NCI-H2227 (cell line): ENCODE measurements around the gene PPARG.

Source experiments
- DNase-seq: peaks from one replicate; lab custom pipeline; 2025; ENCODE audit not compliant: unreplicated experiment; lab: John Stamatoyannopoulos, UW

Gene PPARG

DNA sequence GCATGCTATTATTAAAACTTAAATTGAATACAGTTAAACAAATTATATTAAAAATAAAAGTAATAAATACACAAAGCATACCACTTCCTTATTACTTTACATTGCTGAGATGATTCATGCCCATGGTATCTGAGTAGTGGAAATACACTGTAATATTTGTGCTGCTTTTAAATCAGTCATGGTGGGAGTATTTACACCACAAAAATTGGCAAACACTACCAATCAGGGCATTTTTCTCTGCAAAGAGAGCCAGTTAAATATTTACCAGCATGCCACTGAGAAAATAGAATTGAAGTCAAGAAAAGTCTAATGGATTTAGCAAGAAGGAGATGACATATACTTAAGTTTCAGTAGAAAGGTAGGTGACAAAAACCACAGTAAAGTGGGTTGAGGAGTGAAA lies 19.6 kb downstream of the PPARG start:
- no peak for DNase-seq

DNA sequence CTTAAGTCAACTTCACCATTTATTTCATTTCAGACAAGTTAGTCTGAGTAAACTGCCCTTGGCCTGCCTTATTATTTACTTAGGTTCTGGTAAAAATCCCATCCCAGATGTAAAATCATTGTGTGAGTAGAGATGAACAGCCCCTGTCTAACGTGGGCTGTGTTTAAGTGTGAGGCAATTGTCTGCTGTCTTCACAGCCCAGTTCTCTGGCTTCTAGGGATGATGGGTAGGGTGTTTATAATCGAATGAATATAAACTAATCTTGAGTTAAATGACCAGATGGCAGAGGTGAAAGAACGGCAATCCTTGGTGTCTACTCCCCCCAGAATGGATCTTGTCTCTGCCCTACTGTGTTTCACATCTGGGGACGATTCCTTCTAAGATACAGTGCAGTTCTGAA lies 20.8 kb downstream of the PPARG start:
- peak; percentile 4 for DNase-seq

DNA sequence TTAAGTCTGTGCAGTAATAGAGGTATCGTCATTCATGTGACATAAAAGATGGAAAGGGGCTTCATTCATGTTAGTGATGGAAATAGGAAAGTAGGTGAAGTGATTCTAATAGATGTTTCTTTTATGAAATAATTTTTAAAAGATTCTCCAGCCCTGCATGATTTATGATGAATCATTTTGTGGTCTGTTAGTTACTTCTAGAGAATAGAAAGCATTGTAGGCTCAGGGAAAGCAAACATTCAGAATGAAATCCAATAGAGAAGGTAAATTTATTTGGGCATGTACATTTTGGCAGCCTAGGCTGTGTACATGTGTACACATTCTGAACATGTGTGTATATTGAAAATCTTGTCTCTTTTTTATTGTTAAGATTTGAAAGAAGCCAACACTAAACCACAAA lies 23.1 kb downstream of the PPARG start:
- DNase-seq = no peak

DNA sequence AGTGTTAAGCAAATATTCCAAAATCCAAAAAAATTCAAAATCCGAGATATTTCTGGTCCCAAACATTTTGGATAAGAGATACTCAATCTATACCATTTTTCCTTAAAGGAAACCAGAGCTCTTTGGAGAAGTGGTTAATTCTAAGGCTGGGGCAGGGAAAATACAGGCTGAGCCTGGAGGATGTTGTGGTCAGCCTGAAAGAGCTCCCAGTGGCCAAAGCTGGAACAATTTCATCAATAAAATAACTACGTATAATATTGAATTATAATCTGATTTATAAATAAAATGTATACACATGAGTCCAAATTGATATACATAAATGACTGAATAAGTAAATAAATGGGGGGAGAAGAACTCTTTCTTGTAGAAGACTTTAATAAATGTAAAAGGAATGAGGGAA lies 24.6 kb downstream of the PPARG start:
- no peak for DNase-seq

DNA sequence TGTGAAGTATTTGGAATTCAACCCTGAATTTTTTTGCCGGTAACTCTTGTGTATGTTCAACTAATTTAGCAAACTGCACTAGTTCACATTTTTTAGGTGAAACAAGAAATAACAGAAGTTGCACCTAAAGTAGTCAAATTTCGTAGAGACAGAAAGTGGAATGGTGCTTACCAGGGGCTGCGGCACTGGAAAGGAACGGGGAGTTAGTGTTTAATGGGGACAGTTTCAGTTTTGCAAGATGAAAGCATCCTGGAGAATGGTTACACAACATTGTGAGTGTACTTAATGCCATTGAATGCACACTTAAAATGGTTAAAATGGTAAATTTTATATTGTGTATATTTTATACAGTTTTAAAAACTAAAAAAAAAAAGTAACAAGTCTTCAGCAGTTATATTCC lies 27.4 kb downstream of the PPARG start:
- no peak for DNase-seq

DNA sequence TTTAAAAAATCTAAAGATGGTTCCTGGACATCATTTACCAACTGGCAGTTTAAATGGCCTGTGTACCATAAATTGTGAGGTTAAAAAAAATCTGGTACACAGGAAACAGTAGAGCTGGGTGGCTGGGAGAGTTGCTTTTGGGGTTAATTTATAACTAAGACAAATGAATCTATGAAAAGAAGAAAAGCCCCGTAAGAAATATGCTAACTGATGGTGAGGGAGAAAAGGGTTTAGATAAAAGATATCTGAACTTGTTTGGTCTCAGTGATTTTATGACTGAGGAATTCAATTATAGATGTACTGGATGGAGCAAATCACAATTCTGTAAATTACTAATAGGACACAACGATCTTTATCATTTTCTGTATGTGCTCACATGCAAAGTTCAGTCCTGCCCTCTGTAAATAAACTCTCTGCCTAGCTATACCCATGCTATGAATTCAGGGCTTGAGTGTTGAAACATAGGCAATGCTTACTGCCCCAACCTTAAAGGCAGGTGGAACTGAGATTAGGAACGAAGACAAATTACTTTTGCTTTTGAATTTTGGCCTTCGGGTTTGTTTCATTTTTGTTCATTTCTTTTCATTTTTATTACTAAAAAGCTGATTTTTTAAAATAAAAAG lies 28.0 kb downstream of the PPARG start:
- no peak for DNase-seq

DNA sequence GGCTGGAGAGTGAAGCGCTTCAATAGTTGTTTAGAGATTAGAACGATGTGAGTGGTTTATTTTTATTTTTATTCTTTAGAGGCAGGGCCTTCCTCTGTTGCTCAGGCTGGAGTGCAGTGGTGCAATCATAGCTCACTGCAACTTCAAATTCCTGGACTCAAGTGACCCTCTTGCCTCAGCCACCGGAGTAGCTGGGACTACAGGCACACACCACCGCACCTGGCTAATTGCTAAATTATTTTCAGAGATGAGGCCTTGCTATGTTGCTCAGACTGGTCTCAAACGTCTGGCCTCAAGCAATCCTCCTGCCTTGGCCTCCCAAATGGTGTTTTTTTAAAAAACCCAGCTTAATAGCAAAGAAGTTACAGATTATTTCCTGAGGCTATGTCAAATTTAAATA lies 29.0 kb downstream of the PPARG start:
- DNase-seq = no peak

DNA sequence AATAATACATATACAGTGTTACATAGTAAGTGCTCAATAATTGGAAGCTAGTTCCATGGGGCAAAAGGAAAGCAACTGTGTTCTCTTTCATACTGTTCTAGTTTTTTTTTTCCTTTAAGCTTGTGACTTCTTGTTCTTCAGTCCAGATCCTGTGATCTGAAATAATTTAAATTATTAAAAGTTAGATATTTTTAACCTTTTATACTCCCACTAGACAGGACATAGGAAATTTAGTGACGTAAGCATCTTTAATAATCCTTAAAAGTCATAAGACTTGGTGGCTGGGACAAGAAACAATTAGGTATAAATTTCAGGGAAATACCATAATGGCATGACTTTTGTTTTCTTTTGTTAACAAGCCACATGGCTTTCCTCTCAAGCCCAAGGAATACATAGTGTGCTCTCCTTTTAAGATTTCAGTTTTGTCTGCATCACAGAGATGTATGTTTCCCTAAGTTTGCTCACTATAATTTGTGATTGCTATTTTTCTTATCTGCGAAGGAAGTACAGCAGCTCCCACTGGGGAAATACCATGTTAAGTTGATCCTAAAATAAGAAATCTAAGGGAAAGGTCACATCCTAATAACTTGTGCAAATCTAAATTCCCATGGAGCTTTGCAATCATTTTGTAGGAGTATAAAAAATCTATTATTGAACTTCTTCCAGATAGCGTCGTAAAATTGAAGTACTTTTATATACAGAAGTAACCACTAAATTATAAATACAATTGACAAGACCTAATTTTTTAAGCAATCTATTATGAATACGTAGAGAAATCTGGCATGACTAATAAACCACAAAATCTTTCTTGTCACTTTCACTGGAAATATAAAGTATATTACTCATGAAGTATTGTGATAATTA lies 30.1 kb downstream of the PPARG start:
- DNase-seq = no peak

DNA sequence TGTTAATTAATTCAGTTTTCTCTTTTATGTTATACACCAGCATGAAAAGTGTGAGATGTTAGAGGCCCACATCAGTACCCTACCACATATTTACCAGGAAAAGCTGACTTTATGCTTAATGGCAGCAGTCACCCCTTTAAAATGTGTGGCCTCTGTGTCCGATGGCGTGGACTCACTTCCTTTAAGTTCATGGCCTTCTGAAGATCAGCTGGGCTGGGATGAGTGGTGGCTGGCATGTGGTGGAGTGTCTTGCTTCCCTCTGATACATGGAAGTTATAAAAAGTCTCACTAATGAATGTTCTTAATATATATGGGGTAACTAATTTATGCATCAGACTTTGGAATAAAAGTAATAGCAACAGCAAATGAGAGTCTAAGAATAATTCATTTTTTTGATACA lies 32.1 kb downstream of the PPARG start:
- no peak for DNase-seq

DNA sequence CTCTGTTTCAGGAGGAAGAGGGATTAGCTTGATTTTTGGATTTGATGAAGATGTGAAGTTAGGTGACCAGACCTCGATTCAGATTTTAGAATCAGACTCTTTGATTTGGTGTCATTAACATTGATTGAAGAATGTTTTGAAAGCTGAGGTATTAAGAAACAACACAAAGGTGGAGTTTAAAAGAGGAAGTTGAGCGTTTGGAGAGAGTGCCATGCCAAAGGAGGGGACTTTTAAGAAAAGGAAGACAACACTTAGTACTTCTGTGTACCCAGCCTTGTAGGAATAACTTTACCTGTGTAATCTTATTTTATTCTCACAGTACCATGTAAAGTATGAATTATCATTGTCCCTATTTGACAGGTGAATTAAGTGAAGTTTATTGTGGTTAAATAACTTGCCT lies 34.4 kb downstream of the PPARG start:
- DNase-seq = no peak

DNA sequence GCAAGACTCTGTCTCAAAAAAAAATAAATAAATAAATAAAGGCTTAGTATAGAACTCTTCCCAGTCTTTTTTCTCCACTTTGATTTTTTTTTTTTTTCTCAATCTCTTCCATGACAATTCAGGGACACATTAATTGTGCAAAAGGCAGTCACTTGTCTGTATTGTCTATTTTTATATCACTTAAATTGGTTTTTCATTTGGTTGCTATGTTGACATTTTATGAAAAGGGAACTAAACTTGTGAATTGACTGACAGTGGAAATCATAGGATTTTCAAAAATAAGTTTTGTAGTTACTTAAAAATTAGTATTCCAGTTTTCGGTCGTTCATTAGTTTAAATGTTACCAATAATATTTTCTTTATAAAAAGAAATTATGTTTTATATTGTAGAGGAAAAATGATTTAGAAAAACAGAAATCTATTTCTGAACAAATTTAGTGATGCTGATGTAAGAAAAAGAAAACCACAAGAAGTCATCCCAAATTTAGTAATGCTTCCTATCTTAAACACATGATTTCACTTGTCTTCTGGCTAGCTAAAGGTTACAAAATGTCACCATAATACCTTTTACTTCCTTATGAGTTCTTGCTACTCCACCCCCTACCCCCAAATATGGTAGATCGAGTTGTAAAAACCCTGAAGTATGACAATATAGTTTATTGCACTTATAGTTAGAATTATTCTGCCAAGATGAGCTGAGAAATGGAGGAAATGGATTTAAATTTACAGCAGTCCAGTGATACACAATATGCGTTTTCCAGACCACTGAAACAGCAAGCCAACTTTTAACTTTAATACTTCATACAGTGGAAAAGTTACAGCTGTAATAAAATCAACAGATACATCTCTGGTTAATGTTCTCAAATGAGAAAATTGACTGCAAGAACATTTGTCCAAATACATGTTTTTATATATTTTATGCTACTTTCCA lies 37.0 kb downstream of the PPARG start:
- no peak for DNase-seq

DNA sequence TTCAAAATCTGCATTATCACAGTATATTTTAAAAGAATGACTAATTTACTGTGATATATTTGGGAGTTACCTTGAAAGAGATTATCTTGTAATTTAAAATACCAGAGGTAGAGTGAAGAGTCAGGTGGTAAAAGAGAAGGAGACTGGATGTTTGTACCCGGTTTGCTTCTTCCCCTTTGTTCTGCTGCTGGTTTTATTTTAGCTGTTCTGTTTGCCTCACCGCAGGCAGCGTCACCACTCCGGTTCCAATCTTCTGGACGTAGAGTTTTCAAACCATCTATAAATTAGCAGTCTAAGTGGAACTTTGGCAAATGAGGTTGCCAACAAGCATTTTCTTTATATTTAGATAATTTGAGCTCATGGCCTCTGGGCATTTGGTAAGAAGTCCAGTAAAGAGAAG lies 38.2 kb downstream of the PPARG start:
- no peak for DNase-seq

DNA sequence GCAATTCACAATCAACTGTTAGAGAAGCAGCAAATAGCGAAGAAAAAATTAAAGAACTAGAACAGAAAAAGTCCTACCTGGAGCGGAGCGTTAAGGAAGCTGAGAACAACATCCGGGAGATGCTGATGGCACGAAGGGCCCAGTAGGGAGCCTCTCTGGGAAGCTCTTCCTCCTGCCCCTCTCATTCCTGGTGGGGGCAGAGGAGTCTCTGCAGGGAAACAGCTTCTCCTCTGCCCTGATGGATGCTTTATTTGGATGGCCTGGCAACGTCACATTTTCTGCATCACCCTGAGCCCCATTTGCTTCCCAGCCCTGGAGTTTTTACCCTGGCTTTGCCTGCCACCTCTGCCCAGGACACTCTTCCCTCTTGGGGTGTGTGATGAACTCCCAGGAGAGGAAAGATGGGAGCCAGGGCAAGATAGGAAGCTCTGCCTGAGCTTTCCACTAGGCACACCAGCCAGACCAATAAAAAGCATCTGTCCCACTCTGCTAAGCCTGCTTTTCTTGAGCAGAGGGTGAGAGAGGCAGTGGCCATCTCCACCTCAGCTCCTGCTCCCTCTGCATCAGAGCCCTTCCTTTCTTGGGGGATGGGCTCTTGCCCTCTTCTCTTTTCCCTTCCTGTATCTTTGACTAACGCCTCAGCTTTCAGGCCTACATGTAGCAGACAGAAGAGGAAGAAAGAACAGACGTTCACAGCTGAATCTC lies 39.4 kb downstream of the PPARG start:
- DNase-seq = no peak

DNA sequence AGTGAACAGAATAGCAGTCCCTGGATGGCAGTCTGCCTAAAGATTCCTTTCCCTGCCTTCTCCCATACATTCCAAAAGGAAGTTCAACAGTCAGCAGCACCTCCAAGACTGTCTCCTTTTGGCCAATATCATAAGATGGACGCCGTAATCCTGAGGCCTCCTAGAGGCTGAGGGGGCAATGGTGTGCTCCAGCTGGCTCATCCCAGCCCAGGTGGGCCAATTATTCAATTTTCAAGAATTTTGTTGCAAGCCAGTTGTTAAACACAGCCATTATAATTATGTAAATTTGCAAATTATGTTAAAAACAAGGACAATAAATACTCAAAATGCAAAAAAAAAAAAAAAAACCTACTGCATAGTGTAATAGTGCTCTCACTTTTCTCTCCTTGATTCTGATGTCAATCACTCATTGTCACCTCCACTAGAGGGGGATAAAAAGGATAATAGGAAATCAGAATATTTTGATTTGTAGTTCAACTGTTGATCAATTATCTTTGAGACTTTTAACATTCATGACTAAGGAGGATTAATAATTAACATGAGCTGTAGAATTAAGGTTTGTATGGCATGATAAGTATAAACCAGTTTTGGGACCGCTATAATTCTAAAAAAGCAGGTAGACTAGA lies 40.1 kb downstream of the PPARG start:
- DNase-seq = no peak

DNA sequence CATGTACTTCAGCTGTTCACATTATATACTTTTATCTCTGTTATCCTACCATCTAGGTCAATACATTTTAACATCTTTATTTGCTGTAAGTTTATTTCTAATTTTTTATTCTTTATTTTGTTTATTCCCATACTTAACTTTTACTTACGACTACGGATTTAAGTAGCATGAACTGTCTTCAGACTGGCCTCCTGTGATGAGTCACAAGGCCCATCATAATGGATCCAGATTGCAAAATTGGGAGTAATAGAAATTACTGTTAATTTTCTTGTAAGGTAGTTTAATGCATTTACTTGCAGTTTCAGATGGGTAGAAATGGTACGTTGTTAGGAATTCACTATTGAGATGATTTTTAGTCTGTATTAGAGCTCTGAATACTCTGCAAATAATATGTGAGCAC lies 45.9 kb downstream of the PPARG start:
- DNase-seq = no peak

DNA sequence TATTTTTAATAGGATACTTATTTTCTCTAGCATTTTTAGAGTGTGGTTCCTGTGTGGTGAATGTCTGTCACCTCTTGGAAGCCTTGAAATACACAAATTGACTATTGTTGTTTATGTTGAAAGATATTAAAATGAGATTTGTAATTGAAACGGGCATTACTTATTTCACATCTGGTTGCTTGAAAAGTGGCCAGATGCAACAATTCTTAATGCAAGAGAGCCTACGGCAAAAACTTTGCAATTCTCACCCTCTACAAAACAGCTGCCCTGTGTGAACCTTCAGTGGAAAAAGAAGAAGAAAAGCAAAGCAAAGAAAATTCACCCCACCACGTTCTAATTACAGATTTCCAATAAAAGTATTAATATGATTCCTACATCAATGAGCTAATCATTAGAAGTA lies 46.6 kb downstream of the PPARG start:
- no peak for DNase-seq

DNA sequence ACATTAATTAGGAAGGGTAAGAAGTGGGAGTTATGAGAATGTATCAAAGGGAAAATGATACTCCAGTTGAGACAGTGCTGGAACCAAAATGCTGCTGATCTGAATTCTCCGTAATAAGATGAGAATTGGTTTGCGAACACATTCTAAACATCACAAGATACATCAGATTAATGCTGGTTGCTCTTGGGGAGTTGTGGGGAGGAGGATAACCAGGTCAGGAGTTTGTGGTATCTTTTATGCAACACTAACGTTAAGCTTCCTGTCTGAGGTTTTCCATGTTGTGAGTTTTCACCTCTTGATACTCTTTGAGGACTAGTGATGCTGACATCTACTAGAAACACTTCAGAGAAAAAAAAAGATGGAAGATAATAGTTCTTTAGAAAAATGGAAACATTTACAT lies 47.2 kb downstream of the PPARG start:
- DNase-seq = no peak

DNA sequence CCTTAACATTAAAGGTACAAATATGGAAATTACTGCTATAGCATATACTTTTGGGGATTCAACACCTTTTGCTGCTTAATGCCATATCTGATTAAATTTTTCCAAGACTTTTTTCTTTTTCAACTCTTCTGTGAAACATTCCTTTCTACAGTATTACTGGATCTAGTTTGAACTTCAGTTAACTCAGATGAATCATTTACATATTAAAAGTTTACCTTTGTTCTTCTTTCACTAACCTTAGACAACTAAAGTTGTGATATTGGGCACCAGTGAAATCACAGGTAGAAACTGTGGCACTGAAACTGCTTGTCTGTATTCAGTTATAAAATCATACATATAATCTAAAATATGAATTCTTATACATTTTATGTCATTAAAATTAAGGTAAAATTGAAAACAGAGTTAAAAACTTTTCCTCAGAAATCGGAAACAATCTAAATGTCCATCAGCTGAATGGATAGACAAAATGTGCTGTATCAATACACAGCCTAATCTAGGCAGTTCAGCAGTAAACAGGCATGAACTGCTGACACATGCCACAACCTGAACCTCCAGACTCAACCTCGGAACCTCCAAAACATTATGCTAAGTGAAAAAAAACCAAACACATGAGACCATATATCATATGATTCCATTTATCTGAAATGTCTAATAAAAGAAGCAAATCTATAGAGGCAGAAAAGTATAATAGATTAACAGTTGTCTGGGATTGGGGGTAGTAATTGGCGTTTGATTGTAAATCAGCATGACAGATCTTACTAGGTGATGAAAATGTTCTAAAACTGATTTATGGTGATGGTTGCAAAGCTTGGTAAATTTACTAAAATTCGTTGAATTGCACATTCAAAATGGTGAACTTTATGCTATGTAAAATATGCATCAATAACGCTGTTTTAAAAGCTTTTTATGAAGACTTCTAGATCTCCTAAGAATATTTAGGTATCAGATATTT lies 50.0 kb downstream of the PPARG start:
- DNase-seq = no peak

DNA sequence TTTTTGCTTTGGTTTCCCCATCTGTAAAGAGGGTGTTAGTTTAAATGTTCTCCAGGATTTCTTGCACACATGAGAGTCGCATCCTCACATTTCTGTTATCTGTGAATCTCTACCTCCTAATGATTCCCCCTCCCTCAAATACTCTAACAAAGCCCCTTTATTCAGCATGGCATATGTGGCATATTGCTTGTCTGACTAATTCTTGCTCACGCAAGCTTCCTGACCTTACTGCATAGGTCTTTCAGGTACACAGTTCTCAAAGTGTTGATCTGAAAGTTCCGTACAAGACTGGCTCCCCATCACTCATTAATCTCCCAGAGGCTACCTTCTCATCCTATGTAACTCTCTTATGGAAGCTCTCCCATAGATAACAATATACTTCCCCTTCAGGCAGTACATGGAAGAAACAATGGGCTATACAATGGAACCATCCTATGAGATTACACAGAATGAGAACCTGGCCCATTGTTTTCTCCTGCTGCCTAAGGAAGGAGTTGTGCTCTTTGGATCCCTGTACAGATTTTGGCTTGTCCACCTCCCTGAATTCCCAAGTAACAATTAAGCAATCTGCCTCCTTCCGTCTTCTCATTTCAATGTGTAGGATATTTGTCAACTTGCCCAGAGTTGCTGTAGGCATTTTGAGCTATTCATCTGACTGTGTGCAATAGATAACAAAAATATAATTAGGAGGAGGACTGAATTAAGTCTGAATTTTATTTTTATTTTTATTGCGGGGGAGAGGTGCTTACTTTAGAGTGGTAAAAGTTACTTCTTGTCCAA lies 51.0 kb downstream of the PPARG start:
- DNase-seq = no peak
